Measurements from ENCODE around the gene ETV2. TPM values are rescaled to one million over a fixed set of nuclear protein-coding genes. Genes with fewer than 3 reads are reported as not detected.

ETV2 gene
- total RNA-seq, 4 donors from 2014 or later = 1.1 to 35.2 (median 3.5) TPM; not detected in 1

GRCh38 chr19:35670686-35671085 lies 29.1 kb downstream of the ETV2 start:
- in situ Hi-C loops (cut with MboI; ENCODE audit: low pct_ligation_motif_present in 1 of 4, low pct_unique_long_range_greater_than_20kb in 1 of 4, low sequenced_read_pairs in 3 of 4) (no loop called here), intact Hi-C loops (cut with DNase I; ENCODE audit: low total_unique reads) (no loop called here)
- peaks cover 39% of the 10 kb centered on the region for H3K27me3 ChIP-seq
- no peaks in the 10 kb centered on the region for H3K9me3 ChIP-seq
- no peaks in the 10 kb centered on the region for H3K36me3 ChIP-seq
- DNase-seq = no peak
- WGBS, 2 donors (ENCODE audit: low coverage in 1 of 2) = 91% methylated on average over 1 of the region's 1 CpG; no CpG with 5 or more reads in 1 of the 2 donors
- H3K27ac ChIP-seq = no peak overlapping the region
- TF ChIP-seq POLR2AphosphoS5 (IDR thresholded peaks at IDR 0.05) (no peak), POLR2A (IDR thresholded peaks at IDR 0.05) (no peak), EP300 (IDR thresholded peaks at IDR 0.05; ENCODE audit: low read depth) (no peak), CTCF (IDR thresholded peaks at IDR 0.05) (no peak)
- peaks cover 0 to 9% (median 4%) of the 10 kb centered on the region in 4 donors for H3K4me1 ChIP-seq
- no peak overlapping the region for H3K4me3 ChIP-seq

GRCh38 chr19:35671818-35672217 lies 30.3 kb downstream of the ETV2 start:
- Histone ChIP-seq H3K36me3 (no peaks in the 10 kb centered on the region), H3K27ac (no peak overlapping the region), H3K27me3 (peaks cover 39% of the 10 kb centered on the region), H3K4me1 (peaks cover 0 to 9% (median 4%) of the 10 kb centered on the region in 4 donors), H3K9me3 (no peaks in the 10 kb centered on the region), H3K4me3 (no peak overlapping the region)
- DNase-seq = no peak
- no peak for TF ChIP-seq POLR2AphosphoS5 (IDR thresholded peaks at IDR 0.05)
- TF ChIP-seq POLR2A (IDR thresholded peaks at IDR 0.05) = no peak
- TF ChIP-seq CTCF (IDR thresholded peaks at IDR 0.05) = no peak
- no peak for TF ChIP-seq EP300 (IDR thresholded peaks at IDR 0.05; ENCODE audit: low read depth)
- 21 to 25% methylated on average over 3 of the region's 3 CpGs for WGBS, 2 donors (ENCODE audit: low coverage in 1 of 2)
- in situ Hi-C loops (cut with MboI; ENCODE audit: low pct_ligation_motif_present in 1 of 4, low pct_unique_long_range_greater_than_20kb in 1 of 4, low sequenced_read_pairs in 3 of 4) (no loop called here), intact Hi-C loops (cut with DNase I; ENCODE audit: low total_unique reads) (no loop called here)

GRCh38 chr19:35673121-35673804 lies 31.7 kb downstream of the ETV2 start:
- H3K27ac ChIP-seq = no peak overlapping the region
- 4% methylated on average over 38 of the region's 39 CpGs; no CpG with 5 or more reads in 1 of the 2 donors for WGBS, 2 donors (ENCODE audit: low coverage in 1 of 2)
- intact Hi-C loops (cut with DNase I; ENCODE audit: low total_unique reads) (no loop called here), in situ Hi-C loops (cut with MboI; ENCODE audit: low pct_ligation_motif_present in 1 of 4, low pct_unique_long_range_greater_than_20kb in 1 of 4, low sequenced_read_pairs in 3 of 4) (no loop called here)
- H3K4me3 ChIP-seq = peak overlapping the region in 1 of 4 donors; percentile 39
- H3K27me3 ChIP-seq = peaks cover 39% of the 10 kb centered on the region
- no peaks in the 10 kb centered on the region for H3K9me3 ChIP-seq
- H3K4me1 ChIP-seq = peaks cover 0 to 9% (median 4%) of the 10 kb centered on the region in 4 donors
- peak; percentile 35 for DNase-seq
- no peaks in the 10 kb centered on the region for H3K36me3 ChIP-seq
- TF ChIP-seq POLR2AphosphoS5 (IDR thresholded peaks at IDR 0.05) (no peak), EP300 (IDR thresholded peaks at IDR 0.05; ENCODE audit: low read depth) (no peak), POLR2A (IDR thresholded peaks at IDR 0.05) (no peak), CTCF (IDR thresholded peaks at IDR 0.05) (no peak)

GRCh38 chr19:35675589-35676140 lies 34.1 kb downstream of the ETV2 start:
- H3K4me3 ChIP-seq = no peak overlapping the region
- TF ChIP-seq POLR2AphosphoS5 (IDR thresholded peaks at IDR 0.05) (no peak), EP300 (IDR thresholded peaks at IDR 0.05; ENCODE audit: low read depth) (no peak), CTCF (IDR thresholded peaks at IDR 0.05) (no peak), POLR2A (IDR thresholded peaks at IDR 0.05) (no peak)
- in situ Hi-C loops (cut with MboI; ENCODE audit: low pct_ligation_motif_present in 1 of 4, low pct_unique_long_range_greater_than_20kb in 1 of 4, low sequenced_read_pairs in 3 of 4) (no loop called here), intact Hi-C loops (cut with DNase I; ENCODE audit: low total_unique reads) (no loop called here)
- no peak for DNase-seq
- H3K27ac ChIP-seq = no peak overlapping the region
- H3K4me1 ChIP-seq = peaks cover 0 to 8% (median 2%) of the 10 kb centered on the region in 4 donors
- H3K27me3 ChIP-seq = peaks cover 39% of the 10 kb centered on the region
- no peaks in the 10 kb centered on the region for H3K9me3 ChIP-seq
- 79 to 100% methylated on average over 1 to 14 of the region's 15 CpGs for WGBS, 2 donors (ENCODE audit: low coverage in 1 of 2)
- no peaks in the 10 kb centered on the region for H3K36me3 ChIP-seq
